HepG2 (cell line): ENCODE measurements around the gene GPER1. TPM values are rescaled to one million over a fixed set of nuclear protein-coding genes. Genes with fewer than 3 reads are reported as not detected.

Experiments used
- BORCS8-MEF2B ChIP-seq: sonication (generic); formaldehyde crosslinking; IDR thresholded peaks from 2 replicates; pipeline ENCODE4 v1.8.0; 2022; ENCODE audit warnings: mild to moderate bottlenecking, missing genetic modification reagents
- HMG20A ChIP-seq: IDR thresholded peaks from 2 replicates; pipeline ENCODE4 v1.6.1; 2016; ENCODE audit warnings: borderline replicate concordance
- HMG20B ChIP-seq: conservative IDR thresholded peaks from 2 replicates; pipeline ENCODE4 v1.6.1; 2016; ENCODE audit warnings: missing genetic modification reagents, missing compliant biosample characterization
- IRF2 ChIP-seq: IDR thresholded peaks from 2 replicates; pipeline ENCODE4 v1.6.1; 2018; ENCODE audit warnings: missing genetic modification reagents, missing compliant biosample characterization
- KDM6A ChIP-seq: IDR thresholded peaks from 2 replicates; pipeline ENCODE4 v1.6.1; 2016; ENCODE audit warnings: low read depth
- MBD4 ChIP-seq: IDR thresholded peaks from 2 replicates; pipeline ENCODE4 v1.6.1; 2012; ENCODE audit warnings: low read length, inconsistent platforms, borderline replicate concordance
- MEIS2 ChIP-seq: sonication (generic); formaldehyde crosslinking; IDR thresholded peaks from 2 replicates; pipeline ENCODE4 v1.9.0; 2021; ENCODE audit warnings: mild to moderate bottlenecking, missing genetic modification reagents
- MIER3 ChIP-seq: IDR thresholded peaks from 2 replicates; pipeline ENCODE4 v1.6.1; 2016; ENCODE audit warnings: missing compliant biosample characterization, borderline replicate concordance
- NFKBIZ ChIP-seq: IDR thresholded peaks from 2 replicates; pipeline ENCODE4 v1.6.1; 2018; ENCODE audit warnings: missing genetic modification reagents, missing compliant biosample characterization
- NR3C1 ChIP-seq: sonication (generic); formaldehyde crosslinking; IDR thresholded peaks from 2 replicates; pipeline ENCODE4 v1.4.0; 2020; ENCODE audit warnings: missing genetic modification reagents
- RELA ChIP-seq: sonication (generic); formaldehyde crosslinking; IDR thresholded peaks from 2 replicates; pipeline ENCODE4 v1.4.0; 2020; ENCODE audit warnings: missing genetic modification reagents
- RFX5 ChIP-seq: IDR thresholded peaks from 2 replicates; pipeline ENCODE4 v1.6.1; 2011; ENCODE audit warnings: low read depth, low read length, improper control_type of control experiment
- SUZ12 ChIP-seq: fragments of 150-350 bp; IDR thresholded peaks from 2 replicates; pipeline ENCODE4 v1.6.1; 2014; ENCODE audit warnings: low read depth, low read length
- ZFP1 ChIP-seq: IDR thresholded peaks from 2 replicates; pipeline ENCODE4 v1.6.1; 2016
- ZNF3 ChIP-seq: IDR thresholded peaks from 2 replicates; pipeline ENCODE4 v1.7.0; 2017; ENCODE audit warnings: inconsistent platforms
- ZNF431 ChIP-seq: sonication (generic); formaldehyde crosslinking; IDR thresholded peaks from 2 replicates; pipeline ENCODE4 v1.9.0; 2022; ENCODE audit warnings: missing genetic modification reagents, low read depth, mild to moderate bottlenecking, borderline replicate concordance
- ZNF614 ChIP-seq: IDR thresholded peaks from 2 replicates; pipeline ENCODE4 v1.6.1; 2018; ENCODE audit warnings: missing biosample characterization, missing genetic modification reagents, inconsistent platforms, borderline replicate concordance
- polyA plus RNA-seq, 8 experiments: library from polyadenylated mRNA; depleted of rRNA in 3 of 8; stranded (reverse) in 7 of 8; unstranded in 1 of 8; fragments of >200 nt; fragmentation: Illumina TruSeq in 4 of 8; extraction: Trizol in 4 of 8; gene quantifications; 2 replicates each; pipeline versions ENCODE4 v1.2.1 to v1.2.3, GENCODE V29; 2011 to 2016; ENCODE audit warnings: low read depth in 4 of 8, missing spikeins in 1 of 8, mixed read lengths in 1 of 8; ENCODE audit not compliant: insufficient read depth in 1 of 8
- total RNA-seq, 5 experiments: library from RNA; depleted of rRNA; stranded (reverse); fragments of >200 nt; fragmentation: Illumina TruSeq; extraction: Trizol; gene quantifications; 2 replicates each; pipeline ENCODE4 v1.2.3, GENCODE V29; 2016; ENCODE audit warnings: low read depth in 1 of 5
- TF ChIP-seq, protein P1 (sequence below): sonication (generic); formaldehyde crosslinking; IDR thresholded peaks from 2 replicates; pipeline ENCODE4 v1.5.0; 2020; ENCODE audit warnings: missing genetic modification reagents, mild to moderate bottlenecking, borderline replicate concordance
- TF ChIP-seq, protein P2 (sequence below): sonication (generic); formaldehyde crosslinking; IDR thresholded peaks from 2 replicates; pipeline ENCODE4 v1.4.0; 2020; ENCODE audit warnings: missing genetic modification reagents
- TF ChIP-seq, protein P3 (sequence below): sonication (generic); formaldehyde crosslinking; conservative IDR thresholded peaks from 2 replicates; pipeline ENCODE4 v1.8.0; 2022; ENCODE audit warnings: missing genetic modification reagents
- TF ChIP-seq, protein P4 (sequence below): sonication (generic); formaldehyde crosslinking; IDR thresholded peaks from 2 replicates; pipeline ENCODE4 v1.4.0; 2020; ENCODE audit warnings: missing genetic modification reagents
- TF ChIP-seq, protein P5 (sequence below): sonication (generic); formaldehyde crosslinking; IDR thresholded peaks from 2 replicates; pipeline ENCODE4 v1.4.0; 2020; ENCODE audit warnings: mild to moderate bottlenecking, missing genetic modification reagents

The GPER1 gene
- total and polyA plus RNA-seq, 2 of the 13 experiments (the other 11 are each of a cell fraction or from before 2014, with no cell fraction given): 12.7 to 19.7 TPM

DNA sequence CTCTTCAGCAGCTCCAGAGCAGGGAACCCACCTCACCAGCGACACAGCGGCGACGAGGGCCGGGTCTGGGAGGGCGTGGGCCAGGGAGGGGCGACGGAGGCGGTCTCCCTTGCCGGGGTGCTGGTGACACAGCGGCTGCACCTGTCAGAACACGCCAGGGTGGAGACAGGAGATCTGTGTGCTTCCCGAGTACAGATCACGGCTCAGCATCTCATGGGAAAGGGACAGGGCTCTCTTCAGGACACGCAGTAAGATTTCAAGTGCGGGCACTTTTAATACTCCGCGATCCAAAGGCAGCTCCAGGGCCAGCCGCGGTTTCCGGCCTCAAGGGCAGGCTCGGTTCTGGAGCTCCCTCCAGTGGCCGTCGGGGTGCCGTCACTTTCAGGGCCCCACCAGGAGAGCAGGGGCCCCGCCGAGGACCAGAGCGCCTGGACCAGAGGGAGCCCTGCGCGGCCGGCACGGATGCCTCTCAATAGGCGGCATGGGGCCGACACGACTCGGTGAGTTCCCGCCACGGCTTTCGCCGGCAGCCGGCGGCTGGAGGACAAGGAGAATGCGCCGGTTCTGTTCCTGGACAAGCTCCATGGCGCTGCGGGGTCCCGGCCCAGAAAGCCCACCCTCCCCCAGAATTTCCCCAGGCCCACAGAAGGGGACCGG, 22.2 kb upstream of the GPER1 start (continued):
- TF ChIP-seq, protein P1, sequence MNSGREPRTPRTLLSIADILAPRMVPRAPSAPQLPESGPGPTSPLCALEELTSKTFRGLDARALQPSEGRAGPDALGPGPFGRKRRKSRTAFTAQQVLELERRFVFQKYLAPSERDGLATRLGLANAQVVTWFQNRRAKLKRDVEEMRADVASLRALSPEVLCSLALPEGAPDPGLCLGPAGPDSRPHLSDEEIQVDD: no peak
- TF ChIP-seq RFX5 (no peak), SUZ12 (no peak), ZNF431 (CRISPR knock-in tag) (no peak), MEIS2 (CRISPR knock-in tag) (no peak), RELA (no peak), BORCS8-MEF2B (CRISPR knock-in tag) (no peak), HMG20B (CRISPR knock-in tag) (no peak), MIER3 (CRISPR knock-in tag) (no peak), IRF2 (peak; percentile 40; the same call in 1 of the 2 replicates), ZNF614 (no peak), KDM6A (CRISPR knock-in tag) (no peak), ZNF3 (CRISPR knock-in tag) (no peak), NFKBIZ (CRISPR knock-in tag) (no peak), ZFP1 (no peak), MBD4 (no peak), NR3C1 (CRISPR knock-in tag) (no peak), HMG20A (no peak)
- TF ChIP-seq, protein P2, sequence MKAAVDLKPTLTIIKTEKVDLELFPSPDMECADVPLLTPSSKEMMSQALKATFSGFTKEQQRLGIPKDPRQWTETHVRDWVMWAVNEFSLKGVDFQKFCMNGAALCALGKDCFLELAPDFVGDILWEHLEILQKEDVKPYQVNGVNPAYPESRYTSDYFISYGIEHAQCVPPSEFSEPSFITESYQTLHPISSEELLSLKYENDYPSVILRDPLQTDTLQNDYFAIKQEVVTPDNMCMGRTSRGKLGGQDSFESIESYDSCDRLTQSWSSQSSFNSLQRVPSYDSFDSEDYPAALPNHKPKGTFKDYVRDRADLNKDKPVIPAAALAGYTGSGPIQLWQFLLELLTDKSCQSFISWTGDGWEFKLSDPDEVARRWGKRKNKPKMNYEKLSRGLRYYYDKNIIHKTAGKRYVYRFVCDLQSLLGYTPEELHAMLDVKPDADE: no peak
- TF ChIP-seq, protein P3, sequence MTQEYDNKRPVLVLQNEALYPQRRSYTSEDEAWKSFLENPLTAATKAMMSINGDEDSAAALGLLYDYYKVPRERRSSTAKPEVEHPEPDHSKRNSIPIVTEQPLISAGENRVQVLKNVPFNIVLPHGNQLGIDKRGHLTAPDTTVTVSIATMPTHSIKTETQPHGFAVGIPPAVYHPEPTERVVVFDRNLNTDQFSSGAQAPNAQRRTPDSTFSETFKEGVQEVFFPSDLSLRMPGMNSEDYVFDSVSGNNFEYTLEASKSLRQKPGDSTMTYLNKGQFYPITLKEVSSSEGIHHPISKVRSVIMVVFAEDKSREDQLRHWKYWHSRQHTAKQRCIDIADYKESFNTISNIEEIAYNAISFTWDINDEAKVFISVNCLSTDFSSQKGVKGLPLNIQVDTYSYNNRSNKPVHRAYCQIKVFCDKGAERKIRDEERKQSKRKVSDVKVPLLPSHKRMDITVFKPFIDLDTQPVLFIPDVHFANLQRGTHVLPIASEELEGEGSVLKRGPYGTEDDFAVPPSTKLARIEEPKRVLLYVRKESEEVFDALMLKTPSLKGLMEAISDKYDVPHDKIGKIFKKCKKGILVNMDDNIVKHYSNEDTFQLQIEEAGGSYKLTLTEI (CRISPR knock-in tag): no peak
- TF ChIP-seq, protein P4, sequence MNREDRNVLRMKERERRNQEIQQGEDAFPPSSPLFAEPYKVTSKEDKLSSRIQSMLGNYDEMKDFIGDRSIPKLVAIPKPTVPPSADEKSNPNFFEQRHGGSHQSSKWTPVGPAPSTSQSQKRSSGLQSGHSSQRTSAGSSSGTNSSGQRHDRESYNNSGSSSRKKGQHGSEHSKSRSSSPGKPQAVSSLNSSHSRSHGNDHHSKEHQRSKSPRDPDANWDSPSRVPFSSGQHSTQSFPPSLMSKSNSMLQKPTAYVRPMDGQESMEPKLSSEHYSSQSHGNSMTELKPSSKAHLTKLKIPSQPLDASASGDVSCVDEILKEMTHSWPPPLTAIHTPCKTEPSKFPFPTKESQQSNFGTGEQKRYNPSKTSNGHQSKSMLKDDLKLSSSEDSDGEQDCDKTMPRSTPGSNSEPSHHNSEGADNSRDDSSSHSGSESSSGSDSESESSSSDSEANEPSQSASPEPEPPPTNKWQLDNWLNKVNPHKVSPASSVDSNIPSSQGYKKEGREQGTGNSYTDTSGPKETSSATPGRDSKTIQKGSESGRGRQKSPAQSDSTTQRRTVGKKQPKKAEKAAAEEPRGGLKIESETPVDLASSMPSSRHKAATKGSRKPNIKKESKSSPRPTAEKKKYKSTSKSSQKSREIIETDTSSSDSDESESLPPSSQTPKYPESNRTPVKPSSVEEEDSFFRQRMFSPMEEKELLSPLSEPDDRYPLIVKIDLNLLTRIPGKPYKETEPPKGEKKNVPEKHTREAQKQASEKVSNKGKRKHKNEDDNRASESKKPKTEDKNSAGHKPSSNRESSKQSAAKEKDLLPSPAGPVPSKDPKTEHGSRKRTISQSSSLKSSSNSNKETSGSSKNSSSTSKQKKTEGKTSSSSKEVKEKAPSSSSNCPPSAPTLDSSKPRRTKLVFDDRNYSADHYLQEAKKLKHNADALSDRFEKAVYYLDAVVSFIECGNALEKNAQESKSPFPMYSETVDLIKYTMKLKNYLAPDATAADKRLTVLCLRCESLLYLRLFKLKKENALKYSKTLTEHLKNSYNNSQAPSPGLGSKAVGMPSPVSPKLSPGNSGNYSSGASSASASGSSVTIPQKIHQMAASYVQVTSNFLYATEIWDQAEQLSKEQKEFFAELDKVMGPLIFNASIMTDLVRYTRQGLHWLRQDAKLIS (CRISPR knock-in tag): no peak
- TF ChIP-seq, protein P5, sequence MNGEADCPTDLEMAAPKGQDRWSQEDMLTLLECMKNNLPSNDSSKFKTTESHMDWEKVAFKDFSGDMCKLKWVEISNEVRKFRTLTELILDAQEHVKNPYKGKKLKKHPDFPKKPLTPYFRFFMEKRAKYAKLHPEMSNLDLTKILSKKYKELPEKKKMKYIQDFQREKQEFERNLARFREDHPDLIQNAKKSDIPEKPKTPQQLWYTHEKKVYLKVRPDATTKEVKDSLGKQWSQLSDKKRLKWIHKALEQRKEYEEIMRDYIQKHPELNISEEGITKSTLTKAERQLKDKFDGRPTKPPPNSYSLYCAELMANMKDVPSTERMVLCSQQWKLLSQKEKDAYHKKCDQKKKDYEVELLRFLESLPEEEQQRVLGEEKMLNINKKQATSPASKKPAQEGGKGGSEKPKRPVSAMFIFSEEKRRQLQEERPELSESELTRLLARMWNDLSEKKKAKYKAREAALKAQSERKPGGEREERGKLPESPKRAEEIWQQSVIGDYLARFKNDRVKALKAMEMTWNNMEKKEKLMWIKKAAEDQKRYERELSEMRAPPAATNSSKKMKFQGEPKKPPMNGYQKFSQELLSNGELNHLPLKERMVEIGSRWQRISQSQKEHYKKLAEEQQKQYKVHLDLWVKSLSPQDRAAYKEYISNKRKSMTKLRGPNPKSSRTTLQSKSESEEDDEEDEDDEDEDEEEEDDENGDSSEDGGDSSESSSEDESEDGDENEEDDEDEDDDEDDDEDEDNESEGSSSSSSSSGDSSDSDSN (CRISPR knock-in tag): peak; percentile 49; the same call in 1 of the 2 replicates
